Measurements from ENCODE around the gene CEACAM18. TPM values are rescaled to one million over a fixed set of nuclear protein-coding genes. Genes with fewer than 3 reads are reported as not detected.

Gene CEACAM18
- total and polyA plus RNA-seq, 10 of the 15 experiments (the other 5 are each of a cell fraction or from before 2014, with no cell fraction given): not detected

DNA sequence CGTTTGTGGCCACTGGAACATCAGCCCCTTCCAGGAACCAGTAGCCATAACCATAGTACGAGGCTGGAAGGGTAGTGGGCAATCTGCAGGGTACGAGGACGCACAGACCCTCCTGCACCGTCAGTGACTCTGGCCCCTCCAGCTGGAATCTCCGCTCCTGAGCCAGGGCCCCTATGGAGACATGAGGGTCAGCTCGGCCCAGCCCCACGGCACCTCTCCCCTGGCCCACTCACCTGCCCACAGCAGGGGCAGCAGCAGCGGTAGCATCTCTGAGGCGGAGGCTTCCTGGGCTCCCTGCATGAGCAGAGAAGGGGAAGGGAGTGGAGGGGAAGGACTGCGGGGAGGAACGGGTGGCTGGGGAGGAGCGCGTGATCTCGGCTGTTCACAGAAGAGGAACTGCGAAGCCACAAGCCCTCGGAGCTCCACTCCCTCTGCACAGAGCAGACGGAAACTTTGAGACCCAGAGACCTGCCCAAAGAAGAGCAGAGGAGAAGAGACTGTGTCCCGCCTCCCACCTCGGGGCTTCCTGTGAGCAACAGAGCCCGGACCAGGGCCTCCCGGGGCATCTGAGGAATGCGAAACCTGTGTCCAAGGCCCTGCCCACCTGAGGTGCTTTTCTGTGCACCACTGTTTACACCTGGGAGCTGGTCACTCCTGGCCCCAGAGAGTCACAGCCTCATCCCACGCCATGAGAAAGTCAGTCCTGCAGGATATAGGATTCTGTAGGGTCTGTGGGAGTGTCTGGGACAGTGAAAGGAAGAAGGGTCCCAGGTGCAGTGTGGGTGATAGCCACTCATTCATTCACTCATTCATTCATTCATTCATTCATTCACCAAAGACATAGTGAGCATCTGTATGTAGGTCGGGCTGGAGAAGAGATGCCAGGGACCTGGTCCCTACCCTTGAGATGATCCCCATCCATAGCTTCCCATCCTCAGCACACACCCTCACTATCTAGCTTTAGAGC is 53.3 kb downstream of the CEACAM18 start, which contains the start of gene SIGLEC6 (continued):
- no peak for TF ChIP-seq NFYB (IDR thresholded peaks at IDR 0.05; ENCODE audit: insufficient read depth, low read depth, low read length)
- TF ChIP-seq STAT1 (conservative IDR thresholded peaks at IDR 0.05): no peak
- no peak for TF ChIP-seq ETV6 (conservative IDR thresholded peaks at IDR 0.05 in 1 of 2, IDR thresholded peaks at IDR 0.05 in 1 of 2; ENCODE audit: borderline replicate concordance in 1 of 2, low read depth in 1 of 2)
- no peak for TF ChIP-seq MYB (IDR thresholded peaks at IDR 0.05; ENCODE audit: borderline replicate concordance, low read depth, low read length)
- TF ChIP-seq, protein P1, sequence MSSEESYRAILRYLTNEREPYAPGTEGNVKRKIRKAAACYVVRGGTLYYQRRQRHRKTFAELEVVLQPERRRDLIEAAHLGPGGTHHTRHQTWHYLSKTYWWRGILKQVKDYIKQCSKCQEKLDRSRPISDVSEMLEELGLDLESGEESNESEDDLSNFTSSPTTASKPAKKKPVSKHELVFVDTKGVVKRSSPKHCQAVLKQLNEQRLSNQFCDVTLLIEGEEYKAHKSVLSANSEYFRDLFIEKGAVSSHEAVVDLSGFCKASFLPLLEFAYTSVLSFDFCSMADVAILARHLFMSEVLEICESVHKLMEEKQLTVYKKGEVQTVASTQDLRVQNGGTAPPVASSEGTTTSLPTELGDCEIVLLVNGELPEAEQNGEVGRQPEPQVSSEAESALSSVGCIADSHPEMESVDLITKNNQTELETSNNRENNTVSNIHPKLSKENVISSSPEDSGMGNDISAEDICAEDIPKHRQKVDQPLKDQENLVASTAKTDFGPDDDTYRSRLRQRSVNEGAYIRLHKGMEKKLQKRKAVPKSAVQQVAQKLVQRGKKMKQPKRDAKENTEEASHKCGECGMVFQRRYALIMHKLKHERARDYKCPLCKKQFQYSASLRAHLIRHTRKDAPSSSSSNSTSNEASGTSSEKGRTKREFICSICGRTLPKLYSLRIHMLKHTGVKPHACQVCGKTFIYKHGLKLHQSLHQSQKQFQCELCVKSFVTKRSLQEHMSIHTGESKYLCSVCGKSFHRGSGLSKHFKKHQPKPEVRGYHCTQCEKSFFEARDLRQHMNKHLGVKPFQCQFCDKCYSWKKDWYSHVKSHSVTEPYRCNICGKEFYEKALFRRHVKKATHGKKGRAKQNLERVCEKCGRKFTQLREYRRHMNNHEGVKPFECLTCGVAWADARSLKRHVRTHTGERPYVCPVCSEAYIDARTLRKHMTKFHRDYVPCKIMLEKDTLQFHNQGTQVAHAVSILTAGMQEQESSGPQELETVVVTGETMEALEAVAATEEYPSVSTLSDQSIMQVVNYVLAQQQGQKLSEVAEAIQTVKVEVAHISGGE (CRISPR knock-in tag; IDR thresholded peaks at IDR 0.05): no peak
- no peak for TF ChIP-seq YBX1 (IDR thresholded peaks at IDR 0.05)
- TF ChIP-seq, protein P2, sequence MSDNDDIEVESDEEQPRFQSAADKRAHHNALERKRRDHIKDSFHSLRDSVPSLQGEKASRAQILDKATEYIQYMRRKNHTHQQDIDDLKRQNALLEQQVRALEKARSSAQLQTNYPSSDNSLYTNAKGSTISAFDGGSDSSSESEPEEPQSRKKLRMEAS (IDR thresholded peaks at IDR 0.05; ENCODE audit: low read depth, low read length): no peak
- TF ChIP-seq SP1 (IDR thresholded peaks at IDR 0.05; ENCODE audit: low read depth, low read length): no peak
- TF ChIP-seq BACH1 (IDR thresholded peaks at IDR 0.05; ENCODE audit: borderline replicate concordance): no peak
- TF ChIP-seq ASH2L (IDR thresholded peaks at IDR 0.05; ENCODE audit: borderline replicate concordance, low read depth): no peak
- no peak for TF ChIP-seq TCF3 (IDR thresholded peaks at IDR 0.05; ENCODE audit: borderline replicate concordance, insufficient read depth, low read depth, low read length)
- TF ChIP-seq NFIC (IDR thresholded peaks at IDR 0.05; ENCODE audit: low read depth, low read length): no peak
- TF ChIP-seq, protein P3, sequence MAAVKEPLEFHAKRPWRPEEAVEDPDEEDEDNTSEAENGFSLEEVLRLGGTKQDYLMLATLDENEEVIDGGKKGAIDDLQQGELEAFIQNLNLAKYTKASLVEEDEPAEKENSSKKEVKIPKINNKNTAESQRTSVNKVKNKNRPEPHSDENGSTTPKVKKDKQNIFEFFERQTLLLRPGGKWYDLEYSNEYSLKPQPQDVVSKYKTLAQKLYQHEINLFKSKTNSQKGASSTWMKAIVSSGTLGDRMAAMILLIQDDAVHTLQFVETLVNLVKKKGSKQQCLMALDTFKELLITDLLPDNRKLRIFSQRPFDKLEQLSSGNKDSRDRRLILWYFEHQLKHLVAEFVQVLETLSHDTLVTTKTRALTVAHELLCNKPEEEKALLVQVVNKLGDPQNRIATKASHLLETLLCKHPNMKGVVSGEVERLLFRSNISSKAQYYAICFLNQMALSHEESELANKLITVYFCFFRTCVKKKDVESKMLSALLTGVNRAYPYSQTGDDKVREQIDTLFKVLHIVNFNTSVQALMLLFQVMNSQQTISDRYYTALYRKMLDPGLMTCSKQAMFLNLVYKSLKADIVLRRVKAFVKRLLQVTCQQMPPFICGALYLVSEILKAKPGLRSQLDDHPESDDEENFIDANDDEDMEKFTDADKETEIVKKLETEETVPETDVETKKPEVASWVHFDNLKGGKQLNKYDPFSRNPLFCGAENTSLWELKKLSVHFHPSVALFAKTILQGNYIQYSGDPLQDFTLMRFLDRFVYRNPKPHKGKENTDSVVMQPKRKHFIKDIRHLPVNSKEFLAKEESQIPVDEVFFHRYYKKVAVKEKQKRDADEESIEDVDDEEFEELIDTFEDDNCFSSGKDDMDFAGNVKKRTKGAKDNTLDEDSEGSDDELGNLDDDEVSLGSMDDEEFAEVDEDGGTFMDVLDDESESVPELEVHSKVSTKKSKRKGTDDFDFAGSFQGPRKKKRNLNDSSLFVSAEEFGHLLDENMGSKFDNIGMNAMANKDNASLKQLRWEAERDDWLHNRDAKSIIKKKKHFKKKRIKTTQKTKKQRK (IDR thresholded peaks at IDR 0.05; ENCODE audit: low read depth, low read length): no peak
- TF ChIP-seq FOXM1 (IDR thresholded peaks at IDR 0.05; ENCODE audit: low read depth, low read length): no peak
- TF ChIP-seq, protein P4, sequence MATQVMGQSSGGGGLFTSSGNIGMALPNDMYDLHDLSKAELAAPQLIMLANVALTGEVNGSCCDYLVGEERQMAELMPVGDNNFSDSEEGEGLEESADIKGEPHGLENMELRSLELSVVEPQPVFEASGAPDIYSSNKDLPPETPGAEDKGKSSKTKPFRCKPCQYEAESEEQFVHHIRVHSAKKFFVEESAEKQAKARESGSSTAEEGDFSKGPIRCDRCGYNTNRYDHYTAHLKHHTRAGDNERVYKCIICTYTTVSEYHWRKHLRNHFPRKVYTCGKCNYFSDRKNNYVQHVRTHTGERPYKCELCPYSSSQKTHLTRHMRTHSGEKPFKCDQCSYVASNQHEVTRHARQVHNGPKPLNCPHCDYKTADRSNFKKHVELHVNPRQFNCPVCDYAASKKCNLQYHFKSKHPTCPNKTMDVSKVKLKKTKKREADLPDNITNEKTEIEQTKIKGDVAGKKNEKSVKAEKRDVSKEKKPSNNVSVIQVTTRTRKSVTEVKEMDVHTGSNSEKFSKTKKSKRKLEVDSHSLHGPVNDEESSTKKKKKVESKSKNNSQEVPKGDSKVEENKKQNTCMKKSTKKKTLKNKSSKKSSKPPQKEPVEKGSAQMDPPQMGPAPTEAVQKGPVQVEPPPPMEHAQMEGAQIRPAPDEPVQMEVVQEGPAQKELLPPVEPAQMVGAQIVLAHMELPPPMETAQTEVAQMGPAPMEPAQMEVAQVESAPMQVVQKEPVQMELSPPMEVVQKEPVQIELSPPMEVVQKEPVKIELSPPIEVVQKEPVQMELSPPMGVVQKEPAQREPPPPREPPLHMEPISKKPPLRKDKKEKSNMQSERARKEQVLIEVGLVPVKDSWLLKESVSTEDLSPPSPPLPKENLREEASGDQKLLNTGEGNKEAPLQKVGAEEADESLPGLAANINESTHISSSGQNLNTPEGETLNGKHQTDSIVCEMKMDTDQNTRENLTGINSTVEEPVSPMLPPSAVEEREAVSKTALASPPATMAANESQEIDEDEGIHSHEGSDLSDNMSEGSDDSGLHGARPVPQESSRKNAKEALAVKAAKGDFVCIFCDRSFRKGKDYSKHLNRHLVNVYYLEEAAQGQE (IDR thresholded peaks at IDR 0.05; ENCODE audit: low read depth, low read length): no peak
- no peak for TF ChIP-seq BRCA1 (IDR thresholded peaks at IDR 0.05; ENCODE audit: low read depth, low read length)
- no peak for TF ChIP-seq MTA2 (IDR thresholded peaks at IDR 0.05; ENCODE audit: low read depth)

All from GM12878 (cell line).